Lower leg skin (tissue), 3 donors: ENCODE measurements around the gene INTS6.

Experiments
- POLR2A ChIP-seq, 2 donors: fragments of 450-650 bp; IDR thresholded peaks; one replicate each; pipeline ENCODE4 v1.6.1; 2016 to 2017; ENCODE audit warnings: antibody characterized with exemption in 2 of 2, mild to moderate bottlenecking in 1 of 2, moderate library complexity in 1 of 2
- TF ChIP-seq, protein P1 (sequence below), 3 donors: fragments of 450-650 bp; IDR thresholded peaks; one replicate each; pipeline ENCODE4 v1.5.1; 2016; ENCODE audit warnings: antibody characterized with exemption in 3 of 3, mild to moderate bottlenecking in 3 of 3, moderate library complexity in 2 of 3

DNA sequence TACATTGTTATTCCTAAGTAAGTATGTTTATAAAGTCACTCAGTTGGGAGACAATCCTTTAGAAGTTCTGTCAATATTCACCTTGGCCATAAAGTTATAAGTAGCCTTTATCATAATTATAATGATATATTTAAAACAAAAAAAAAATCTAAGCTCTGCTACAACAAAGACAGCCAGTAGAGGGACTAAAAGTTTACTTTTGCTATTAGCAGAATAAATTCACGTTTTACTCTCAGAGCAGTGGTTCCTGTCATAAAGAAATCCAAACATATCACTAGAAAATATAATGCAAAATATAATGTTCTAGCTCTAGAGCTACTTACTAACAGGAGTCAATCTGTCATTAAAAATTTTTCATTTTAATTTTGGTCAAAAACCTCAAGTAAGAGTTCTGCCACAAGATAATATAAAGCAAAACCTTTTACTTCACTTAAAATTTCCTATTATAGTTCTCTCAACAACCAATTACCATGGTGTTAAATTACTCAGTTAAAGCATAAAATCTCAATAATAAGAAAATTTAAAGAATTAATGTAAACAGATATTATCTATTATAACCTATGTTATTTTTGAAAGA, 17.7 kb downstream of the INTS6 start:
- no peak for TF ChIP-seq POLR2A (IDR thresholded peaks at IDR 0.05)
- TF ChIP-seq, protein P1, sequence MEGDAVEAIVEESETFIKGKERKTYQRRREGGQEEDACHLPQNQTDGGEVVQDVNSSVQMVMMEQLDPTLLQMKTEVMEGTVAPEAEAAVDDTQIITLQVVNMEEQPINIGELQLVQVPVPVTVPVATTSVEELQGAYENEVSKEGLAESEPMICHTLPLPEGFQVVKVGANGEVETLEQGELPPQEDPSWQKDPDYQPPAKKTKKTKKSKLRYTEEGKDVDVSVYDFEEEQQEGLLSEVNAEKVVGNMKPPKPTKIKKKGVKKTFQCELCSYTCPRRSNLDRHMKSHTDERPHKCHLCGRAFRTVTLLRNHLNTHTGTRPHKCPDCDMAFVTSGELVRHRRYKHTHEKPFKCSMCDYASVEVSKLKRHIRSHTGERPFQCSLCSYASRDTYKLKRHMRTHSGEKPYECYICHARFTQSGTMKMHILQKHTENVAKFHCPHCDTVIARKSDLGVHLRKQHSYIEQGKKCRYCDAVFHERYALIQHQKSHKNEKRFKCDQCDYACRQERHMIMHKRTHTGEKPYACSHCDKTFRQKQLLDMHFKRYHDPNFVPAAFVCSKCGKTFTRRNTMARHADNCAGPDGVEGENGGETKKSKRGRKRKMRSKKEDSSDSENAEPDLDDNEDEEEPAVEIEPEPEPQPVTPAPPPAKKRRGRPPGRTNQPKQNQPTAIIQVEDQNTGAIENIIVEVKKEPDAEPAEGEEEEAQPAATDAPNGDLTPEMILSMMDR (IDR thresholded peaks at IDR 0.05): no peak
